OCI-LY3 (cell line): ENCODE measurements around the gene GLRX.
"Not testable (repeated sequence)": the region's sequence is repeated elsewhere in the genome, so short reads cannot be mapped to it uniquely, and the experiment has no call there.

Experiments
- H2AFZ ChIP-seq: fragments of 200-600, 300-600 bp; shearing (Covaris generic); 2 replicates; pipeline ENCODE4 v1.6.0; 2014; ENCODE audit warnings: antibody characterized with exemption, low read depth, low read length
- H3K27ac ChIP-seq: fragments of 200-600, 300-600 bp; sonication (generic); 2 replicates; pipeline ENCODE4 v1.5.1; 2014; ENCODE audit warnings: mild to moderate bottlenecking, low read length, moderate library complexity, mixed read lengths
- H3K27me3 ChIP-seq: fragments of 200-600, 300-600 bp; sonication (generic); 2 replicates; pipeline ENCODE4 v1.6.1; 2014; ENCODE audit warnings: low read depth, low read length, mixed read lengths
- H3K36me3 ChIP-seq: fragments of 200-600, 300-600 bp; sonication (generic); replicated peaks from 2 replicates; pipeline ENCODE3; 2014; ENCODE audit warnings: low read depth, low read length, mixed read lengths
- H3K4me1 ChIP-seq: fragments of 300-600, 200-600 bp; sonication (generic); 2 replicates; pipeline ENCODE4 v1.6.1; 2014; ENCODE audit warnings: low read length, mixed read lengths
- H3K4me2 ChIP-seq: fragments of 200-600, 300-600 bp; sonication (generic); 2 replicates; pipeline ENCODE4 v1.6.1; 2014; ENCODE audit warnings: low read length, mixed read lengths
- H3K4me3 ChIP-seq: fragments of 300-600, 200-600 bp; sonication (generic); 2 replicates; pipeline ENCODE4 v1.5.1; 2014; ENCODE audit warnings: antibody characterized with exemption, mild to moderate bottlenecking, low read length, moderate library complexity
- H3K79me2 ChIP-seq: fragments of 300-600, 200-600 bp; shearing (Covaris generic); 2 replicates; pipeline ENCODE4 v1.6.1; 2014; ENCODE audit warnings: mild to moderate bottlenecking, low read length, mixed read lengths
- H3K9ac ChIP-seq: fragments of 300-600, 200-600 bp; shearing (Covaris generic); 2 replicates; pipeline ENCODE4 v1.6.0; 2014; ENCODE audit warnings: mild to moderate bottlenecking, low read length, moderate library complexity
- H3K9me3 ChIP-seq: fragments of 200-600, 300-600 bp; shearing (Covaris generic); 2 replicates; pipeline ENCODE4 v1.6.1; 2014; ENCODE audit warnings: low read length, mixed read lengths; ENCODE audit not compliant: insufficient read depth
- H4K20me1 ChIP-seq: fragments of 200-600, 300-600 bp; sonication (generic); 2 replicates; pipeline ENCODE4 v1.6.1; 2016; ENCODE audit warnings: low read length, mixed read lengths; ENCODE audit not compliant: insufficient read depth
- CTCF ChIP-seq: fragments of 200-600, 300-600 bp; sonication (generic); IDR thresholded peaks from 2 replicates; pipeline ENCODE4 v1.5.1; 2014; ENCODE audit warnings: antibody characterized with exemption, low read length, low read depth
- EZH2phosphoT487 ChIP-seq: fragments of 200-600 bp; shearing (Covaris generic); IDR thresholded peaks from 2 replicates; pipeline ENCODE4 v1.6.1; 2018; ENCODE audit warnings: antibody characterized with exemption, mixed run types, low read depth

Gene GLRX

GRCh38 chr5:95812074-95812471 lies 10.5 kb downstream of the GLRX start:
- H3K4me2 ChIP-seq: no peak overlapping the region
- H2AFZ ChIP-seq: no peak overlapping the region
- no peak overlapping the region for H3K9ac ChIP-seq
- peaks cover 19% of the 10 kb centered on the region for H3K4me1 ChIP-seq
- no peaks in the 10 kb centered on the region for H3K36me3 ChIP-seq
- no peak for TF ChIP-seq EZH2phosphoT487
- TF ChIP-seq CTCF: no peak
- H3K79me2 ChIP-seq: no peaks in the 10 kb centered on the region
- H3K27ac ChIP-seq: no peak overlapping the region
- H3K27me3 ChIP-seq: no peaks in the 10 kb centered on the region
- H3K4me3 ChIP-seq: no peak overlapping the region
- H3K9me3 ChIP-seq: no peaks in the 10 kb centered on the region
- H4K20me1 ChIP-seq: no peaks in the 10 kb centered on the region

GRCh38 chr5:95811461-95812073 lies 11.0 kb downstream of the GLRX start:
- peaks cover 19% of the 10 kb centered on the region for H3K4me1 ChIP-seq
- not testable (repeated sequence) for H3K9ac ChIP-seq, H3K79me2 ChIP-seq, H2AFZ ChIP-seq, H3K4me2 ChIP-seq, H3K36me3 ChIP-seq, H4K20me1 ChIP-seq, H3K9me3 ChIP-seq, H3K27ac ChIP-seq, H3K4me3 ChIP-seq, H3K27me3 ChIP-seq

- not testable (repeated sequence) for H3K4me2 ChIP-seq, H3K27ac ChIP-seq, H3K9ac ChIP-seq, H2AFZ ChIP-seq, H3K79me2 ChIP-seq, H3K27me3 ChIP-seq, H3K4me3 ChIP-seq, H4K20me1 ChIP-seq, H3K36me3 ChIP-seq, H3K9me3 ChIP-seq
- peaks cover 19% of the 10 kb centered on the region for H3K4me1 ChIP-seq
These were observed 11.5 kb downstream of the GLRX start for GRCh38 chr5:95811126-95811423.

- H3K79me2 ChIP-seq: no peaks in the 10 kb centered on the region
- no peak overlapping the region for H3K4me2 ChIP-seq
- peaks cover 19% of the 10 kb centered on the region for H3K4me1 ChIP-seq
- no peak overlapping the region for H3K4me3 ChIP-seq
- H3K9me3 ChIP-seq: no peaks in the 10 kb centered on the region
- no peaks in the 10 kb centered on the region for H3K36me3 ChIP-seq
- H3K9ac ChIP-seq: no peak overlapping the region
- H3K27ac ChIP-seq: no peak overlapping the region
- TF ChIP-seq EZH2phosphoT487 (no peak), CTCF (no peak)
- H3K27me3 ChIP-seq: no peaks in the 10 kb centered on the region
- H4K20me1 ChIP-seq: no peaks in the 10 kb centered on the region
- no peak overlapping the region for H2AFZ ChIP-seq
These were observed 12.0 kb downstream of the GLRX start for GRCh38 chr5:95810305-95811125.

- Histone ChIP-seq H3K4me3 (peak overlapping the region; percentile 62), H3K4me1 (peaks cover 19% of the 10 kb centered on the region), H3K9me3 (no peaks in the 10 kb centered on the region), H4K20me1 (no peaks in the 10 kb centered on the region), H3K36me3 (no peaks in the 10 kb centered on the region), H3K27me3 (no peaks in the 10 kb centered on the region), H3K79me2 (no peaks in the 10 kb centered on the region), H3K27ac (peak overlapping the region; percentile 56), H2AFZ (peak overlapping the region; percentile 71), H3K4me2 (peak overlapping the region; percentile 84), H3K9ac (peak overlapping the region; percentile 40)
- no peak for TF ChIP-seq CTCF
- no peak for TF ChIP-seq EZH2phosphoT487
These were observed 13.0 kb downstream of the GLRX start for GRCh38 chr5:95809414-95809960.
